Endothelial cell of umbilical vein (primary cell): Measurements from ENCODE around the gene SIN3A. TPM values are rescaled to one million over a fixed set of nuclear protein-coding genes. Genes with fewer than 3 reads are reported as not detected.

Source experiments
- BruUV-seq: library from RNA; stranded (reverse); fragments of 400-500 nt; replicated peaks from 2 replicates; lab custom pipeline; 2021; lab: Mats Ljungman, UMichigan
- CTCF ChIA-PET: fragments of 300-600, 350-600 bp; sonication (Branson Sonifier 250); formaldehyde crosslinking; loops from one replicate; lab custom pipeline; 2021; ENCODE audit warnings: antibody characterized with exemption, inconsistent platforms; lab: Charles Lee
- POLR2A ChIA-PET: fragments of 300-600, 350-600 bp; sonication (Branson Sonifier 250); formaldehyde crosslinking; loops from one replicate; lab custom pipeline; 2021; ENCODE audit warnings: antibody characterized with exemption, inconsistent platforms; lab: Charles Lee
- DNase-seq: peaks from one replicate; pipeline ENCODE4 v3.0.0-alpha.2; 2011; ENCODE audit warnings: low read depth, low spot score
- FAIRE-seq: peaks from 2 replicates; lab custom pipeline; 2011; peaks lifted over from hg19 to GRCh38; lab: Jason Lieb, UNC
- H2AFZ ChIP-seq: 2 replicates; pipeline ENCODE4 v1.6.0; 2012; ENCODE audit warnings: low read depth, low read length, control low read depth, inconsistent platforms
- H3K27ac ChIP-seq: 2 replicates; pipeline ENCODE4 v1.5.1; 2011; ENCODE audit warnings: low read depth, mild to moderate bottlenecking, control low read depth, low read length, moderate library complexity; ENCODE audit not compliant: insufficient read depth
- H3K27me3 ChIP-seq, 2 experiments: 2 replicates each; pipeline versions ENCODE4 v1.6.0 to v1.6.1; 2011; ENCODE audit warnings: low read length in 2 of 2, mixed read lengths in 1 of 2; ENCODE audit not compliant: control insufficient read depth in 2 of 2, insufficient read depth in 2 of 2
- H3K36me3 ChIP-seq, 2 experiments: 2 replicates in 1 of 2; 3 replicates in 1 of 2; pipeline ENCODE4 v1.5.1; 2011; ENCODE audit warnings: low read length in 2 of 2, mild to moderate bottlenecking in 1 of 2, moderate library complexity in 1 of 2; ENCODE audit not compliant: control insufficient read depth in 2 of 2, insufficient read depth in 2 of 2; ENCODE audit errors: extremely low read depth in 1 of 2
- H3K4me1 ChIP-seq: 3 replicates; pipeline ENCODE4 v1.5.1; 2011; ENCODE audit warnings: mild to moderate bottlenecking, low read length; ENCODE audit not compliant: control insufficient read depth, insufficient read depth; ENCODE audit errors: extremely low read depth
- H3K4me2 ChIP-seq: 2 replicates; pipeline ENCODE4 v1.6.1; 2011; ENCODE audit warnings: low read length, control low read depth, mixed read lengths; ENCODE audit not compliant: insufficient read depth
- H3K4me3 ChIP-seq, 3 experiments: fragments of 200-600 bp in 1 of 3; sonication (generic), shearing (Covaris generic) in 1 of 3; replicated peaks in 1 of 3; 2 replicates each; pipeline ENCODE4 v1.5.1; 2011 to 2016; ENCODE audit warnings: control low read depth in 3 of 3, low read length in 3 of 3, mild to moderate bottlenecking in 2 of 3, inconsistent platforms in 1 of 3, low read depth in 1 of 3, moderate library complexity in 1 of 3; ENCODE audit not compliant: insufficient read depth in 1 of 3
- H3K79me2 ChIP-seq: 2 replicates; pipeline ENCODE4 v1.6.0; 2012; ENCODE audit warnings: low read length, inconsistent platforms; ENCODE audit not compliant: control insufficient read depth, insufficient read depth
- H3K9ac ChIP-seq: replicated peaks from 2 replicates; pipeline ENCODE3; 2011; ENCODE audit warnings: low read length, control low read depth; ENCODE audit not compliant: insufficient read depth; ENCODE audit errors: extremely low read depth
- H3K9me1 ChIP-seq: replicated peaks from 3 replicates; pipeline ENCODE4 v1.6.0; 2011; ENCODE audit warnings: mild to moderate bottlenecking, low read length; ENCODE audit not compliant: control insufficient read depth, insufficient read depth; ENCODE audit errors: extremely low read depth
- H3K9me3 ChIP-seq: replicated peaks from 2 replicates; pipeline ENCODE4 v1.5.1; 2012; ENCODE audit warnings: low read length, inconsistent platforms; ENCODE audit not compliant: control insufficient read depth, insufficient read depth
- H4K20me1 ChIP-seq: replicated peaks from 2 replicates; pipeline ENCODE3; 2011; ENCODE audit warnings: mild to moderate bottlenecking, low read length; ENCODE audit not compliant: control insufficient read depth, insufficient read depth; ENCODE audit errors: extremely low read depth
- EZH2 ChIP-seq: IDR thresholded peaks from 2 replicates; pipeline ENCODE4 v1.6.1; 2012; ENCODE audit warnings: borderline replicate concordance, low read depth, mild to moderate bottlenecking, moderate library complexity, low read length, inconsistent platforms; ENCODE audit not compliant: severe bottlenecking
- FOS ChIP-seq: IDR thresholded peaks from 2 replicates; pipeline ENCODE4 v1.6.1; 2011; ENCODE audit warnings: mild to moderate bottlenecking, low read length, moderate library complexity, borderline replicate concordance; ENCODE audit not compliant: insufficient read depth
- GATA2 ChIP-seq: IDR thresholded peaks from 2 replicates; pipeline ENCODE4 v1.7.0; 2011; ENCODE audit warnings: low read depth, mild to moderate bottlenecking, moderate library complexity, mixed read lengths, low read length; ENCODE audit not compliant: insufficient read length, insufficient read depth
- JUN ChIP-seq: IDR thresholded peaks from 2 replicates; pipeline ENCODE4 v1.6.1; 2011; ENCODE audit warnings: borderline replicate concordance, low read depth; ENCODE audit not compliant: insufficient read length, insufficient read depth
- MAX ChIP-seq: IDR thresholded peaks from 2 replicates; pipeline ENCODE4 v1.6.1; 2011; ENCODE audit not compliant: insufficient read depth, insufficient read length
- MYC ChIP-seq: IDR thresholded peaks from one replicate; pipeline ENCODE4 v1.6.1; 2011; ENCODE audit warnings: mild to moderate bottlenecking, low read depth, low read length
- POLR2A ChIP-seq: IDR thresholded peaks from 2 replicates; pipeline ENCODE4 v1.6.1; 2012; ENCODE audit warnings: low read depth, mild to moderate bottlenecking, control low read depth, low read length
- POLR2AphosphoS5 ChIP-seq: IDR thresholded peaks from 2 replicates; pipeline ENCODE4 v1.6.1; 2012; ENCODE audit warnings: low read depth, mild to moderate bottlenecking, control low read depth, low read length, moderate library complexity; ENCODE audit not compliant: insufficient read depth
- dilution Hi-C: fragments of 300-500 bp; cut with MboI; formaldehyde crosslinking; loops from one replicate; pipeline ENCODE4 v1.15.0; 2019; ENCODE audit warnings: low sequenced_read_pairs; ENCODE audit not compliant: extremely low pct_ligation_motif_present
- intact Hi-C: fragments of 100-400 bp; cut with micrococcal nuclease; formaldehyde crosslinking; loops from one replicate; pipeline ENCODE4 v1.10.0; 2022
- polyA plus RNA-seq, 4 experiments: library from polyadenylated mRNA; depleted of rRNA in 3 of 4; stranded (reverse) in 3 of 4; unstranded in 1 of 4; fragments of >200 nt; gene quantifications; 2 replicates each; pipeline versions ENCODE4 v1.2.1 to v1.2.3, GENCODE V29; 2011 to 2012; ENCODE audit warnings: missing spikeins in 1 of 4
- total RNA-seq: library from RNA; stranded (reverse); gene quantifications from 2 replicates; pipeline ENCODE4 v1.2.3, GENCODE V29; 2021
- TF ChIP-seq, protein P1 (sequence below), 2 donors: IDR thresholded peaks; 1 replicate in 1 of 2; 2 replicates in 1 of 2; pipeline ENCODE4 v1.5.1; 2011; ENCODE audit warnings: low read length in 2 of 2, mild to moderate bottlenecking in 2 of 2, moderate library complexity in 2 of 2, control low read depth in 1 of 2, inconsistent platforms in 1 of 2, low read depth in 1 of 2; ENCODE audit not compliant: insufficient read depth in 1 of 2; ENCODE audit errors: extremely low read depth in 1 of 2

The SIN3A gene
- total and polyA plus RNA-seq, 2 donors (not counting 3 experiments of a cell fraction or from before 2014, with no cell fraction given) = 30.6 to 44.5 TPM

- TSS peak; percentile 23 for BruUV-seq
- no peak for DNase-seq
- no peak overlapping the region for H2AFZ ChIP-seq
- dilution Hi-C loops = no loop called here
- H3K27ac ChIP-seq = peak overlapping the region; percentile 21
- no peaks in the 10 kb centered on the region for H3K9me3 ChIP-seq
- CTCF ChIA-PET = interaction anchor here (0.6 to 2.8 kb wide), 30 partner anchors 8 to 596 kb away, joined by 3 to 21 read pairs (median 6); partner anchors contain the start of genes IMP3, PPCDC, PTPN9 and SIN3A
- peak overlapping the region in 2 of 3 experiments; percentile 34 to 83 for H3K4me3 ChIP-seq
- H3K4me1 ChIP-seq = peaks cover 15% of the 10 kb centered on the region
- intact Hi-C loops = loop anchor here (5.0 to 10.0 kb wide), 2 partner anchors 335 to 437 kb away; no protein-coding TSS in a partner anchor
- H3K9ac ChIP-seq = peak overlapping the region; percentile 92
- TF ChIP-seq EZH2 (no peak), MAX (peak; percentile 46)
- peak overlapping the region; percentile 63 for H3K4me2 ChIP-seq
- no peaks in the 10 kb centered on the region for H4K20me1 ChIP-seq
- no peaks in the 10 kb centered on the region for H3K27me3 ChIP-seq
- H3K36me3 ChIP-seq = peaks cover 6 to 30% of the 10 kb centered on the region in 2 experiments
- no peak for FAIRE-seq
- H3K79me2 ChIP-seq = peaks cover 9% of the 10 kb centered on the region
- POLR2A ChIA-PET = interaction anchor here (1.1 to 1.4 kb wide), 3 partner anchors 84 to 273 kb away, joined by 3 to 8 read pairs (median 4); partner anchors contain the start of genes IMP3 and SIN3A
- no peaks in the 10 kb centered on the region for H3K9me1 ChIP-seq
Measured at GRCh38 chr15:75367406-75367912, 84.0 kb downstream of the SIN3A start.

GRCh38 chr15:75367006-75367405 lies 84.5 kb downstream of the SIN3A start:
- intact Hi-C loops (loop anchor here (5.0 to 10.0 kb wide), 2 partner anchors 335 to 438 kb away; no protein-coding TSS in a partner anchor), dilution Hi-C loops (no loop called here)
- TF ChIP-seq FOS = no peak
- TF ChIP-seq MAX = no peak
- no peak for TF ChIP-seq EZH2
- no peak for TF ChIP-seq JUN
- TF ChIP-seq, protein P1, sequence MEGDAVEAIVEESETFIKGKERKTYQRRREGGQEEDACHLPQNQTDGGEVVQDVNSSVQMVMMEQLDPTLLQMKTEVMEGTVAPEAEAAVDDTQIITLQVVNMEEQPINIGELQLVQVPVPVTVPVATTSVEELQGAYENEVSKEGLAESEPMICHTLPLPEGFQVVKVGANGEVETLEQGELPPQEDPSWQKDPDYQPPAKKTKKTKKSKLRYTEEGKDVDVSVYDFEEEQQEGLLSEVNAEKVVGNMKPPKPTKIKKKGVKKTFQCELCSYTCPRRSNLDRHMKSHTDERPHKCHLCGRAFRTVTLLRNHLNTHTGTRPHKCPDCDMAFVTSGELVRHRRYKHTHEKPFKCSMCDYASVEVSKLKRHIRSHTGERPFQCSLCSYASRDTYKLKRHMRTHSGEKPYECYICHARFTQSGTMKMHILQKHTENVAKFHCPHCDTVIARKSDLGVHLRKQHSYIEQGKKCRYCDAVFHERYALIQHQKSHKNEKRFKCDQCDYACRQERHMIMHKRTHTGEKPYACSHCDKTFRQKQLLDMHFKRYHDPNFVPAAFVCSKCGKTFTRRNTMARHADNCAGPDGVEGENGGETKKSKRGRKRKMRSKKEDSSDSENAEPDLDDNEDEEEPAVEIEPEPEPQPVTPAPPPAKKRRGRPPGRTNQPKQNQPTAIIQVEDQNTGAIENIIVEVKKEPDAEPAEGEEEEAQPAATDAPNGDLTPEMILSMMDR (IDR thresholded peaks at IDR 0.05; ENCODE audit: extremely low read depth in 1 of 2, insufficient read depth in 1 of 2, low read depth in 1 of 2, low read length in 2 of 2) = no peak
- no peak for TF ChIP-seq GATA2
- no peak for TF ChIP-seq POLR2A
- no peak for TF ChIP-seq MYC
- no peak for TF ChIP-seq POLR2AphosphoS5
- CTCF ChIA-PET = interaction anchor here (1.4 to 2.8 kb wide), 5 partner anchors 13 to 338 kb away, joined by 12 to 18 read pairs (median 15); partner anchors contain the start of gene SNX33
- POLR2A ChIA-PET = no interaction called here
- H2AFZ ChIP-seq = no peak overlapping the region
- peaks cover 6 to 34% of the 10 kb centered on the region in 2 experiments for H3K36me3 ChIP-seq
- DNase-seq (no peak), FAIRE-seq (no peak)
- no peaks in the 10 kb centered on the region for H3K9me1 ChIP-seq
- no peak overlapping the region for H3K27ac ChIP-seq
- no peaks in the 10 kb centered on the region for H3K9me3 ChIP-seq
- H3K4me1 ChIP-seq = peaks cover 15% of the 10 kb centered on the region
- H3K4me2 ChIP-seq = peak overlapping the region; percentile 63
- no peaks in the 10 kb centered on the region for H3K27me3 ChIP-seq
- no peaks in the 10 kb centered on the region for H4K20me1 ChIP-seq
- no TSS peak for BruUV-seq
- H3K4me3 ChIP-seq = peak overlapping the region in 1 of 3 experiments; percentile 34
- no peak overlapping the region for H3K9ac ChIP-seq
- H3K79me2 ChIP-seq = peaks cover 9% of the 10 kb centered on the region
